GM18951 (cell line): ENCODE data around the gene PRKD1.

ENCODE experiments used
- POLR2A ChIP-seq: IDR thresholded peaks from 4 replicates; pipeline ENCODE4 v1.6.1; 2011; ENCODE audit warnings: mild to moderate bottlenecking; ENCODE audit not compliant: insufficient read length, insufficient read depth; ENCODE audit errors: extremely low read depth
- in situ Hi-C: fragments of 300-500 bp; cut with MboI; formaldehyde crosslinking; loops from one replicate; pipeline ENCODE4 v1.12.0; 2022; ENCODE audit warnings: low sequenced_read_pairs, mixed read lengths, inconsistent platforms; ENCODE audit not compliant: unreplicated experiment

The PRKD1 gene

DNA sequence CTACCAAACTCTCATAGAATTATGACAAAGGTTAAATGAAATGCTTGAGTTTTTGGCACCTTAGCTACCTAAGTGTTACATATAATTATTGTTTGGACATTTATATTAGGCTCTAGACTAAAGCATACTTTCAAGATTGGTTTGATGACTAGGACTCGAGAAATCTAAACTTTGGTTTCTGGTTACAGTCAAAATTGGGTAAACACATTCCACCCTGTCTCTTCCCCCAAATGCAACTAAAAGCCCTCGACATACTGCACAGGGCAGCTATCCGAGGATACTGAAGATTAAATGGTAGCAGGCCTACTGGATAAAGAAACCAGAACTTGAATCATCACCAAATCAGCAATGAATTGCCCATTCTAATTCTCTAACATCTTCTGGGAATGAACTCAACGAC lies 369.1 kb downstream of the PRKD1 start:
- in situ Hi-C loops = no loop called here
- no peak for TF ChIP-seq POLR2A

DNA sequence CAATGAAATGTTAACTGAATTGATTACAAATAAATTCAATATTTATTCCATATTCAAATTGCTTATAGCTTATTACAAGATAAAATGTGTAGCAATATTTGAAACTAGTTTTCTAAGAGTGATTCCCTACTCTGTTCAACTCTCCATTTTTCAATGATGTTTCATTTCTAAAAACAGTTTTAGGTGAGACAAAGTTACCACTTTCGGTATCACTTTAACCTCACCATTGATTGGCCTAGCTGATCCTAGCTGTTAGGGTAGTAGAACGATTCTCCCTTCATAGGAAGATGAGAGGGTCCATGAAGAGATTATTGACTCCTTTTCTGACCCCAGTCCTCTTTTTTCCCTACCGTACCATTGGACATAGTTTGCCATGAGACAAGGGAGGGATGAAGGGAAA lies 373.3 kb downstream of the PRKD1 start:
- TF ChIP-seq POLR2A = no peak
- in situ Hi-C loops = no loop called here

DNA sequence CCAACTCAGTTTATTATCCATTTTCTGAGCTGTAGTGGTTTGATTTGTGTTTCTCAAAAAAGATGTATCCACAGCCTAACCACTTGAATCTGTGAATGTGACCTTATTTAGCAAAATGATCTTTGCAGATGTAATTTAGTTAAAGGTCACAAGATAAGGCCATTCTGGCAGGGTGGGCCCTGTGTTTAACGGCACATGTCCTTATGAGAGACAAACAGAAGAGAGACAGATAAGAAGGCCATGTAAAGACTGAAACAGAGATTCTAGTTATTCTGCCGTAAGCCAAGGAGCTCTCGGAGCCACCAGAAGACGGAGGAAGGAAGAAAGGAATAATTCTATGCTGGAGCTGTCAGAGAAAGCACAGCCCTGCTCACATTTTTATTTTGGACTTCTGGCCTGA lies 374.2 kb downstream of the PRKD1 start:
- no peak for TF ChIP-seq POLR2A
- in situ Hi-C loops = no loop called here

DNA sequence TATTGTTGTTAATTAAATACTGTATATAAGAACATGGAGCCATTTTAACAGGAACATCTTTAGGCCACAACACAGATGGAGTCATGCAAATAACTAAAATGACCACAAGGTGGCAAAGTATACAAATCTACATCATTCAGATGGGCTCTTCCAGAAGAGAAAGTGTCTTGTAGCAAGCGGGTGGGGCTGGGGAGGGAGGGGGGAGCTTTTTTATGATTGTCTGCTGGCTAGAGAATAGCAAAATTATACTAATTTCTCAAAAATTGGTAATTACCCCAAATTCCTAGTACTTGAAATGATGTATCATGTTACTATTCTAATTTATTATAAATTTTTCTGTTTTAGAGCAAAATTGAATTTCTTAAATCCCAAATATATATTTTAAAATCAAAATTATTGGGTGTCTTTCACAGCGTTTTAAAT lies 378.7 kb downstream of the PRKD1 start:
- in situ Hi-C loops = loop anchor here (25.0 kb wide), 1 partner anchor 787 kb away; the partner anchor contains the start of gene FOXG1
- TF ChIP-seq POLR2A = no peak

DNA sequence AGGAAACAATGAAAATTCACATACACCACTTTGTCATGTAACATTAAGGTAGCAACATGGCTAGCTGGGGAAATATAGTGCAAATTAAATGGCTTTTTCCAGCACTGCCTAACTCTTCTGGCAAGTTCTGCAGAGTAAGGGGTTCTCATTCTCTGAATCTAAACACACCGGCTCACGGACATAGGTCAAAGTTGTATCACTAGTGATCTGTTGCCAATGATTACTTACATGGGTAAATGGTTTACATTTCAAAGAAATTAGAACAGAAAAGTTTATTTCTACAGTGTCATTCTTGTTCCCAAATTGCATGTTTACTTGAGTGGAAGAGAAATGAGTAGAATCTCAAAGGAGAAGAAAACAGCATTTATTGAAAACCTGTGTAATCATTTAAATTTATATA lies 381.9 kb downstream of the PRKD1 start:
- in situ Hi-C loops = loop anchor here (25.0 kb wide), 1 partner anchor 783 kb away; the partner anchor contains the start of gene FOXG1

DNA sequence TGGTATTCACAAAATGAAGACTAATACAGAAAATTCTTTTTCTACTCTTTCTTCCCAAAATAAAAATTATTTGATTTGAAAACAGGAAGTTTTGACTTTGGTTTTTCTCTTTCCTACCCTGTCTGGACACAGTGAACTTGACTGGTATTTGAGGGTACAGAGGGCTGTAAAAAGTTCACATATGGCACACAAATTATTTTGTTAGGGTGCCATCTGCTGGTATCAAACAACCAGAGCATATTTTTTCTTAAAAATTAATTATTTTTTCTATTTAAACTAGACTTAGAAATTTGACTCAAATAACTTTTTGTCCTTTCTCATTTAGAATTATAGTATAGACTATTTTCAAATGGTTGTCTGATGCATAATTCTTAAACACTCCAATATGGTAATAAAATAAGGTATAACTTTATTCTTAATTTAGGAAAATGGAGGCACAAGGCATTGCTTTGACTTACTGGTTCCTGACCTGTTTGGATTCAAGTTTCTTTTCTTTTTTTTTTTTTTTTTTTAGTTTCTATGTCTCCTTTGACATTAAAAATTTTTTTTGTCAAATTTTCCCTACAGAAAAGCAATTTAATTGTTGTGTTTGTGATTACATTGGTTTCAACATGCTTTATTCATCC lies 390.6 kb downstream of the PRKD1 start:
- TF ChIP-seq POLR2A = no peak
- in situ Hi-C loops = loop anchor here (25.0 kb wide), 1 partner anchor 775 kb away; the partner anchor contains the start of gene FOXG1

More for the DNA sequence above, 381.9 kb downstream of the PRKD1 start:
- no peak for TF ChIP-seq POLR2A

DNA sequence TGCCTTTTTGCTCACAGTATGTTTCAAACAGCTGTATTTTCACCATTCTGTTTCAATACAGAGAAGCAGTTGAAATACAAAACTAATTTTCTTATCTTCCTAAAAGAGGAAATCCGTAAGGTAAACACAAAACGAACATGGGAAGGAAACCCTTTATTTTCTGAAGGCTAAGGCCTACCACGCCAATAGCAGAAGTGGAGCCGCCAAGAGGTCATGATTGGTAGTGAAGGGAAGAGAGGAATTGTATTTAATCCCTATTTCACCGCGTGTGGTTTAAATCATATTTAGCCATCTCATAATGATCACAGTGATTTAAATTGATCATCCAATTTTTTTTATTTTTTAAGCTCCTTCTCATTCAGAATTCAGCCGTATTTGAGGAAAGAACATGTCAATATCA lies 398.2 kb downstream of the PRKD1 start:
- TF ChIP-seq POLR2A = no peak
- in situ Hi-C loops = loop anchor here (25.0 kb wide), 1 partner anchor 767 kb away; the partner anchor contains the start of gene FOXG1

DNA sequence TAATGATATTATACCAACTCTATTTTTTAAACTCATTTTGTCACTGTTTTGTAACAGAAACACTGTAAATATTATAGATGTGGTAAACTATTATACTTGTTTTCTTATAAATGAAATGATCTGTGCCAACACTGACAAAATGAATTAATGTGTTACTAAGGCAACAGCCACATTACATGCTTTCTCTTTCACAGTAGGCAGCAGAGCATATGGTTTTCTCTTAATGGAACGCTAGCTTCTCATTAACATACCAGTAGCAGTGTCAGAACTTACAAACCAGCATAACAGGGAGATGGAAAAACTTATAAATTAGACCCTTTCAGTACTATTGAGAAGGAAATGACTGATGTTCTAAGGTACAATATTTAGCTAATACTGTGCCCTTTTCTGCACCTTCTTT lies 398.8 kb downstream of the PRKD1 start:
- in situ Hi-C loops = loop anchor here (25.0 kb wide), 1 partner anchor 767 kb away; the partner anchor contains the start of gene FOXG1
- no peak for TF ChIP-seq POLR2A

DNA sequence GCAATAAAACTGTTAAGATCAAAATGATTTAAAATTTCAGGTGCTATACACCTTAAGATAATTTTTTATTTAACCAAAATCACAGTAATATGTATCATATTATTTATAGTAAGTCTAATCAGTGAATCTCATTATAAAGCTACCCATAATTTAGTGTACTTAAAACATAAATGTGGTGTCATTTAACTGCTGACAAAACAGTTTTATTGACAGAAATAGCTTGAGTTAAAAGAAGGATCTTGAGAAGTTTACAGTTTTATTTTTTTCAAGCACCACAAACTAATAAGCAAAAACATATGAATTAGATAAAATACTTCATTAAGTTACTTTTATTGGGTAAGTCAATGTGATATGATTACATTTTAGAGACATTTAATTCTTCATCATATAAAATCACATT lies 400.4 kb downstream of the PRKD1 start:
- TF ChIP-seq POLR2A = no peak
- in situ Hi-C loops = loop anchor here (25.0 kb wide), 1 partner anchor 765 kb away; the partner anchor contains the start of gene FOXG1
